ENCODE data around the gene TBC1D4. TPM values are rescaled to one million over a fixed set of nuclear protein-coding genes. Genes with fewer than 3 reads are reported as not detected.

Gene TBC1D4
- polyA plus RNA-seq, 3 donors, result 5.2 to 13.9 (median 11.8) TPM

Other genes starting within 250 kb of the TBC1D4 start
- gene COMMD6, start 55.7 kb upstream of the TBC1D4 start, polyA plus RNA-seq, result 100 to 1,000 TPM in 1 of 3 donors, 10 to 100 TPM in 2; 49.1 to 238 (median 75.2) TPM
- gene UCHL3, start 67.6 kb upstream of the TBC1D4 start, polyA plus RNA-seq, result 10 to 100 TPM; 21.1 to 28.5 (median 24.4) TPM
- gene LMO7, start 154.2 kb upstream of the TBC1D4 start, polyA plus RNA-seq, result 10 to 100 TPM in 1 of 3 donors, 1 to 10 TPM in 2; 2.4 to 10.4 (median 5.0) TPM